Stimulated activated CD8-positive, alpha-beta memory T cell treated with anti-CD3 and anti-CD28 coated beads, Interleukin-7, amount 100 ng/mL, for 48 hours (primary cell): ENCODE measurements around the gene DDX4.

ENCODE experiments used
- DNase-seq, 2 donors: peaks; one replicate each; pipeline ENCODE4 v3.0.0-alpha.2; 2020; ENCODE audit warnings: low read depth in 1 of 2; ENCODE audit errors: extremely low read depth in 1 of 2

DDX4 gene

GRCh38 chr5:55864606-55865541 lies 127.0 kb downstream of the DDX4 start:
- no peak for DNase-seq

GRCh38 chr5:55865831-55866230 lies 128.0 kb downstream of the DDX4 start:
- DNase-seq: no peak

GRCh38 chr5:55866485-55866884 lies 128.6 kb downstream of the DDX4 start:
- no peak for DNase-seq
